GM12891 (cell line): ENCODE measurements around the gene NRP1.

Source experiments
- DNase-seq: peaks from one replicate; pipeline ENCODE4 v3.0.0; 2011; ENCODE audit warnings: low spot score; ENCODE audit not compliant: insufficient read length
- FAIRE-seq: peaks from 2 replicates; lab custom pipeline; 2011; peaks lifted over from hg19 to GRCh38; lab: Jason Lieb, UNC
- PAX5 ChIP-seq: IDR thresholded peaks from 2 replicates; pipeline ENCODE4 v1.6.1; 2011; ENCODE audit warnings: low read length, moderate library complexity, mild to moderate bottlenecking; ENCODE audit not compliant: insufficient read depth, severe bottlenecking
- POLR2A ChIP-seq: IDR thresholded peaks from 2 replicates; pipeline ENCODE4 v1.6.1; 2011; ENCODE audit warnings: low read depth, low read length, control low read depth
- POLR2AphosphoS5 ChIP-seq: IDR thresholded peaks from 2 replicates; pipeline ENCODE4 v1.6.1; 2011; ENCODE audit warnings: low read depth, low read length, control low read depth
- POU2F2 ChIP-seq: IDR thresholded peaks from 2 replicates; pipeline ENCODE4 v1.6.1; 2011; ENCODE audit warnings: low read depth, mild to moderate bottlenecking, control low read depth, low read length, moderate library complexity
- SPI1 ChIP-seq: IDR thresholded peaks from 2 replicates; pipeline ENCODE4 v1.6.1; 2011; ENCODE audit warnings: low read depth, low read length, control low read depth
- TAF1 ChIP-seq: IDR thresholded peaks from 2 replicates; pipeline ENCODE4 v1.6.1; 2011; ENCODE audit warnings: low read depth, low read length, control low read depth

The NRP1 gene

GRCh38 chr10:33152750-33153149 lies 181.7 kb downstream of the NRP1 start:
- DNase-seq (no peak), FAIRE-seq (no peak)
- no peak for TF ChIP-seq POLR2AphosphoS5
- TF ChIP-seq PAX5: no peak
- TF ChIP-seq SPI1: no peak
- no peak for TF ChIP-seq POLR2A

- FAIRE-seq (no peak), DNase-seq (no peak)
- TF ChIP-seq POLR2AphosphoS5 (no peak), POU2F2 (no peak), TAF1 (no peak), PAX5 (no peak), SPI1 (no peak)
Measured at GRCh38 chr10:33152146-33152545, 182.3 kb downstream of the NRP1 start.

- TF ChIP-seq POLR2A (no peak), SPI1 (no peak), POLR2AphosphoS5 (no peak), POU2F2 (no peak), PAX5 (no peak), TAF1 (no peak)
- no peak for DNase-seq
- FAIRE-seq: no peak
Measured at GRCh38 chr10:33151344-33151864, 183.1 kb downstream of the NRP1 start.

- DNase-seq (no peak), FAIRE-seq (no peak)
- TF ChIP-seq SPI1 (no peak), POLR2A (no peak), POLR2AphosphoS5 (no peak), POU2F2 (no peak), PAX5 (no peak), TAF1 (no peak)
Measured at GRCh38 chr10:33150889-33151288, 183.6 kb downstream of the NRP1 start.

GRCh38 chr10:33150146-33150545 lies 184.3 kb downstream of the NRP1 start:
- TF ChIP-seq POLR2AphosphoS5: no peak
- TF ChIP-seq POLR2A: no peak
- TF ChIP-seq SPI1: no peak
- no peak for TF ChIP-seq PAX5
- no peak for TF ChIP-seq TAF1
- TF ChIP-seq POU2F2: no peak
- no peak for FAIRE-seq

DNA sequence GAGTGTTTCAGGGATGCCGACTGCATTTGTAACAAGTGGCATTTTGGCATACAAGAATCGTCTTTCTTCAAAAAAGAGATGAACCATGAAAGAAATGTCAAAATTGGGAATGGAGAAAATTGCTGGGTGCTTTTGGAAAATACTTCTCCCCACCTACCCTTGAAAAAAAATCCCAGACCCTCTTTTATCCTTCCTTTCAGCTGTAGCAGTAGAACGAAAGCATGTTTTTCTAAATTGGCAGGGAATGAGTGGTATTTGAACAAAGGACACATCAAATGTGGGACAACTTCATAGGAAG lies 187.5 kb downstream of the NRP1 start:
- FAIRE-seq: no peak
- no peak for DNase-seq
- TF ChIP-seq SPI1: no peak
- TF ChIP-seq PAX5: no peak
- no peak for TF ChIP-seq POLR2A
- TF ChIP-seq POU2F2: no peak
- no peak for TF ChIP-seq POLR2AphosphoS5
- no peak for TF ChIP-seq TAF1

More at GRCh38 chr10:33150146-33150545, 184.3 kb downstream of the NRP1 start:
- no peak for DNase-seq

GRCh38 chr10:33146189-33147012 lies 188.1 kb downstream of the NRP1 start:
- TF ChIP-seq POU2F2 (no peak), TAF1 (no peak), PAX5 (no peak), SPI1 (no peak), POLR2A (no peak), POLR2AphosphoS5 (no peak)
- DNase-seq: no peak
- no peak for FAIRE-seq

- TF ChIP-seq POLR2AphosphoS5 (no peak), TAF1 (no peak), POLR2A (no peak), SPI1 (no peak), POU2F2 (no peak), PAX5 (no peak)
- FAIRE-seq (no peak), DNase-seq (no peak)
Measured at GRCh38 chr10:33145451-33146188, 188.8 kb downstream of the NRP1 start.

- DNase-seq (no peak), FAIRE-seq (no peak)
- TF ChIP-seq TAF1 (no peak), POU2F2 (no peak), POLR2A (no peak), POLR2AphosphoS5 (no peak), SPI1 (no peak), PAX5 (no peak)
Measured at GRCh38 chr10:33143160-33143728, 191.2 kb downstream of the NRP1 start.

DNA sequence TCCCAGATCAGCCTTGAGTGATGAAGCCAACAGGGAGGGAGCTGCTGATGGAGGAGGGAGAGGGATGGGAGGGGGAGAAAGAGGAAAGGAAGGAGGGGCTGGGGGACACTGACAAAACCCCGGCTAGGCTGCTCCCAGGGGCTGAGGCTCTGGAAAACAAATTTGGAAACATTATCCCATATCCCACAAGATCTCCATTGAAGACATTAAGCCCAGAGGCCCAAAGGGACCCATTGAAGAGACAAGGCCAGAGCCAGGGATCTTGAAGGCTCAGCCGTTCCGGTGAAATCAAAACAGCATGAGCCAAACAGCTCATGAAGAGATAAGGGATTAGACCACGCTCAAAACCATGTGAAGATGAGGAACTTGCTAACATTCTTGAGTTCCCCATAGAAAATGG lies 192.2 kb downstream of the NRP1 start:
- no peak for FAIRE-seq
- no peak for DNase-seq
- TF ChIP-seq PAX5 (no peak), TAF1 (no peak), POLR2AphosphoS5 (no peak), POU2F2 (no peak), POLR2A (no peak), SPI1 (no peak)
